ENCODE data around the gene CPEB3. TPM values are rescaled to one million over a fixed set of nuclear protein-coding genes. Genes with fewer than 3 reads are reported as not detected.
"Not testable (repeated sequence)": the region's sequence is repeated elsewhere in the genome, so short reads cannot be mapped to it uniquely, and the experiment has no call there.

Gene CPEB3
- polyA plus RNA-seq, 4 donors = 1.5 to 3.7 (median 1.7) TPM

- H3K36me3 ChIP-seq (ENCODE audit: control insufficient read depth in 3 of 3, insufficient read depth in 2 of 3, low read depth in 1 of 3, low read length in 3 of 3); H3K27me3 ChIP-seq (ENCODE audit: control insufficient read depth in 3 of 3, insufficient read depth in 3 of 3, low read length in 3 of 3); H3K4me1 ChIP-seq (ENCODE audit: control insufficient read depth in 3 of 3, insufficient read depth in 2 of 3, low read depth in 1 of 3, low read length in 2 of 3); H3K9me3 ChIP-seq (ENCODE audit: control insufficient read depth in 2 of 2, insufficient read depth in 1 of 2, low read depth in 1 of 2, low read length in 1 of 2); H3K4me3 ChIP-seq (ENCODE audit: low read depth in 1 of 3, low read length in 3 of 3); H3K27ac ChIP-seq (ENCODE audit: low read depth in 1 of 3, low read length in 2 of 3); DNase-seq; FAIRE-seq: not testable (repeated sequence)
- WGBS, 3 donors = 96 to 97% (median 97%) methylated on average over 8 to 9 of the region's 9 CpGs
These were observed 75.7 kb downstream of the CPEB3 start for GRCh38 chr10:92215222-92215621.

GRCh38 chr10:92213049-92213448, 77.8 kb downstream of the CPEB3 start:
- DNase-seq = no peak
- H3K9me3 ChIP-seq (ENCODE audit: control insufficient read depth in 2 of 2, insufficient read depth in 1 of 2, low read depth in 1 of 2, low read length in 1 of 2) = no peaks in the 10 kb centered on the region
- no peak overlapping the region for H3K4me3 ChIP-seq (ENCODE audit: low read depth in 1 of 3, low read length in 3 of 3)
- no peak for FAIRE-seq
- H3K27me3 ChIP-seq (ENCODE audit: control insufficient read depth in 3 of 3, insufficient read depth in 3 of 3, low read length in 3 of 3) = no peaks in the 10 kb centered on the region
- no peaks in the 10 kb centered on the region for H3K4me1 ChIP-seq (ENCODE audit: control insufficient read depth in 3 of 3, insufficient read depth in 2 of 3, low read depth in 1 of 3, low read length in 2 of 3)
- H3K27ac ChIP-seq (ENCODE audit: low read depth in 1 of 3, low read length in 2 of 3) = no peak overlapping the region
- WGBS, 3 donors = 85 to 98% (median 94%) methylated on average over 2 of the region's 2 CpGs
- H3K36me3 ChIP-seq (ENCODE audit: control insufficient read depth in 3 of 3, insufficient read depth in 2 of 3, low read depth in 1 of 3, low read length in 3 of 3) = peaks cover 0 to 8% (median 0%) of the 10 kb centered on the region in 3 donors

GRCh38 chr10:92208736-92209135, 82.1 kb downstream of the CPEB3 start:
- H3K4me3 ChIP-seq (ENCODE audit: low read depth in 1 of 3, low read length in 3 of 3) = no peak overlapping the region
- no peak for DNase-seq
- no peaks in the 10 kb centered on the region for H3K9me3 ChIP-seq (ENCODE audit: control insufficient read depth in 2 of 2, insufficient read depth in 1 of 2, low read depth in 1 of 2, low read length in 1 of 2)
- 81 to 83% (median 81%) methylated on average over 3 of the region's 3 CpGs for WGBS, 3 donors
- no peaks in the 10 kb centered on the region for H3K27me3 ChIP-seq (ENCODE audit: control insufficient read depth in 3 of 3, insufficient read depth in 3 of 3, low read length in 3 of 3)
- no peak overlapping the region for H3K27ac ChIP-seq (ENCODE audit: low read depth in 1 of 3, low read length in 2 of 3)
- no peaks in the 10 kb centered on the region for H3K4me1 ChIP-seq (ENCODE audit: control insufficient read depth in 3 of 3, insufficient read depth in 2 of 3, low read depth in 1 of 3, low read length in 2 of 3)
- H3K36me3 ChIP-seq (ENCODE audit: control insufficient read depth in 3 of 3, insufficient read depth in 2 of 3, low read depth in 1 of 3, low read length in 3 of 3) = peaks cover 0 to 5% (median 0%) of the 10 kb centered on the region in 3 donors
- no peak for FAIRE-seq

GRCh38 chr10:92208157-92208720, 82.6 kb downstream of the CPEB3 start:
- Histone ChIP-seq H3K36me3 (ENCODE audit: control insufficient read depth in 3 of 3, insufficient read depth in 2 of 3, low read depth in 1 of 3, low read length in 3 of 3) (peaks cover 0 to 5% (median 0%) of the 10 kb centered on the region in 3 donors), H3K4me1 (ENCODE audit: control insufficient read depth in 3 of 3, insufficient read depth in 2 of 3, low read depth in 1 of 3, low read length in 2 of 3) (no peaks in the 10 kb centered on the region), H3K27me3 (ENCODE audit: control insufficient read depth in 3 of 3, insufficient read depth in 3 of 3, low read length in 3 of 3) (no peaks in the 10 kb centered on the region), H3K4me3 (ENCODE audit: low read depth in 1 of 3, low read length in 3 of 3) (no peak overlapping the region), H3K9me3 (ENCODE audit: control insufficient read depth in 2 of 2, insufficient read depth in 1 of 2, low read depth in 1 of 2, low read length in 1 of 2) (no peaks in the 10 kb centered on the region), H3K27ac (ENCODE audit: low read depth in 1 of 3, low read length in 2 of 3) (no peak overlapping the region)
- FAIRE-seq (no peak), DNase-seq (no peak)

- Histone ChIP-seq H3K4me1 (ENCODE audit: control insufficient read depth in 3 of 3, insufficient read depth in 2 of 3, low read depth in 1 of 3, low read length in 2 of 3) (no peaks in the 10 kb centered on the region), H3K27me3 (ENCODE audit: control insufficient read depth in 3 of 3, insufficient read depth in 3 of 3, low read length in 3 of 3) (no peaks in the 10 kb centered on the region), H3K9me3 (ENCODE audit: control insufficient read depth in 2 of 2, insufficient read depth in 1 of 2, low read depth in 1 of 2, low read length in 1 of 2) (no peaks in the 10 kb centered on the region), H3K4me3 (ENCODE audit: low read depth in 1 of 3, low read length in 3 of 3) (no peak overlapping the region), H3K27ac (ENCODE audit: low read depth in 1 of 3, low read length in 2 of 3) (no peak overlapping the region), H3K36me3 (ENCODE audit: control insufficient read depth in 3 of 3, insufficient read depth in 2 of 3, low read depth in 1 of 3, low read length in 3 of 3) (peaks cover 0 to 5% (median 0%) of the 10 kb centered on the region in 3 donors)
- DNase-seq = no peak
- WGBS, 3 donors = 89 to 97% (median 91%) methylated on average over 1 of the region's 1 CpG
- no peak for FAIRE-seq
These were observed 83.8 kb downstream of the CPEB3 start for GRCh38 chr10:92207061-92207460.

- Histone ChIP-seq H3K27me3 (ENCODE audit: control insufficient read depth in 3 of 3, insufficient read depth in 3 of 3, low read length in 3 of 3) (no peaks in the 10 kb centered on the region), H3K4me1 (ENCODE audit: control insufficient read depth in 3 of 3, insufficient read depth in 2 of 3, low read depth in 1 of 3, low read length in 2 of 3) (no peaks in the 10 kb centered on the region), H3K27ac (ENCODE audit: low read depth in 1 of 3, low read length in 2 of 3) (no peak overlapping the region), H3K36me3 (ENCODE audit: control insufficient read depth in 3 of 3, insufficient read depth in 2 of 3, low read depth in 1 of 3, low read length in 3 of 3) (peaks cover 0 to 5% (median 0%) of the 10 kb centered on the region in 3 donors), H3K9me3 (ENCODE audit: control insufficient read depth in 2 of 2, insufficient read depth in 1 of 2, low read depth in 1 of 2, low read length in 1 of 2) (no peaks in the 10 kb centered on the region), H3K4me3 (ENCODE audit: low read depth in 1 of 3, low read length in 3 of 3) (no peak overlapping the region)
- WGBS, 3 donors = 70 to 84% (median 74%) methylated on average over 6 of the region's 6 CpGs
- DNase-seq (peak; percentile 35 to 49), FAIRE-seq (no peak)
These were observed 86.8 kb downstream of the CPEB3 start for GRCh38 chr10:92203919-92204623.

GRCh38 chr10:92202536-92202935, 88.3 kb downstream of the CPEB3 start:
- Histone ChIP-seq H3K9me3 (ENCODE audit: control insufficient read depth in 2 of 2, insufficient read depth in 1 of 2, low read depth in 1 of 2, low read length in 1 of 2) (no peaks in the 10 kb centered on the region), H3K27me3 (ENCODE audit: control insufficient read depth in 3 of 3, insufficient read depth in 3 of 3, low read length in 3 of 3) (no peaks in the 10 kb centered on the region), H3K27ac (ENCODE audit: low read depth in 1 of 3, low read length in 2 of 3) (no peak overlapping the region), H3K4me3 (ENCODE audit: low read depth in 1 of 3, low read length in 3 of 3) (no peak overlapping the region), H3K4me1 (ENCODE audit: control insufficient read depth in 3 of 3, insufficient read depth in 2 of 3, low read depth in 1 of 3, low read length in 2 of 3) (no peaks in the 10 kb centered on the region), H3K36me3 (ENCODE audit: control insufficient read depth in 3 of 3, insufficient read depth in 2 of 3, low read depth in 1 of 3, low read length in 3 of 3) (peaks cover 0 to 4% (median 0%) of the 10 kb centered on the region in 3 donors)
- FAIRE-seq (no peak), DNase-seq (no peak)
- WGBS, 3 donors = 21 to 100% (median 93%) methylated on average over 1 of the region's 1 CpG

GRCh38 chr10:92200564-92200963, 90.3 kb downstream of the CPEB3 start:
- H3K27me3 ChIP-seq (ENCODE audit: control insufficient read depth in 3 of 3, insufficient read depth in 3 of 3, low read length in 3 of 3) = no peaks in the 10 kb centered on the region
- H3K9me3 ChIP-seq (ENCODE audit: control insufficient read depth in 2 of 2, insufficient read depth in 1 of 2, low read depth in 1 of 2, low read length in 1 of 2) = no peaks in the 10 kb centered on the region
- H3K4me1 ChIP-seq (ENCODE audit: control insufficient read depth in 3 of 3, insufficient read depth in 2 of 3, low read depth in 1 of 3, low read length in 2 of 3) = no peaks in the 10 kb centered on the region
- H3K27ac ChIP-seq (ENCODE audit: low read depth in 1 of 3, low read length in 2 of 3) = no peak overlapping the region
- H3K4me3 ChIP-seq (ENCODE audit: low read depth in 1 of 3, low read length in 3 of 3) = no peak overlapping the region
- H3K36me3 ChIP-seq (ENCODE audit: control insufficient read depth in 3 of 3, insufficient read depth in 2 of 3, low read depth in 1 of 3, low read length in 3 of 3) = no peaks in the 10 kb centered on the region
- FAIRE-seq (no peak), DNase-seq (no peak)
- 74 to 93% (median 90%) methylated on average over 1 of the region's 1 CpG for WGBS, 3 donors

GRCh38 chr10:92187101-92187500, 103.8 kb downstream of the CPEB3 start:
- Histone ChIP-seq H3K4me1 (ENCODE audit: control insufficient read depth in 3 of 3, insufficient read depth in 2 of 3, low read depth in 1 of 3, low read length in 2 of 3) (no peaks in the 10 kb centered on the region), H3K27ac (ENCODE audit: low read depth in 1 of 3, low read length in 2 of 3) (no peak overlapping the region), H3K36me3 (ENCODE audit: control insufficient read depth in 3 of 3, insufficient read depth in 2 of 3, low read depth in 1 of 3, low read length in 3 of 3) (peaks cover 0 to 8% (median 3%) of the 10 kb centered on the region in 3 donors), H3K27me3 (ENCODE audit: control insufficient read depth in 3 of 3, insufficient read depth in 3 of 3, low read length in 3 of 3) (no peaks in the 10 kb centered on the region), H3K9me3 (ENCODE audit: control insufficient read depth in 2 of 2, insufficient read depth in 1 of 2, low read depth in 1 of 2, low read length in 1 of 2) (no peaks in the 10 kb centered on the region), H3K4me3 (ENCODE audit: low read depth in 1 of 3, low read length in 3 of 3) (no peak overlapping the region)
- FAIRE-seq = no peak
- 85 to 97% (median 87%) methylated on average over 2 of the region's 2 CpGs for WGBS, 3 donors
- no peak for DNase-seq

All from small intestine (tissue), 7 donors.